Measurements from ENCODE around the gene SIRPA.

SIRPA gene

GRCh38 chr20:1862663-1863053 lies 32.5 kb upstream of the SIRPA start:
- Histone ChIP-seq H3K9ac (ENCODE audit: insufficient read length) (no peak overlapping the region), H3K36me3 (ENCODE audit: insufficient read depth, low read length) (no peaks in the 10 kb centered on the region), H3K27ac (no peak overlapping the region), H3K4me3 (no peak overlapping the region), H3K9me3 (ENCODE audit: low read depth, low read length) (no peaks in the 10 kb centered on the region)
- no peak for DNase-seq (ENCODE audit: low read depth, low spot score)
- TF ChIP-seq EZH2 (IDR thresholded peaks at IDR 0.05) (no peak), POLR2AphosphoS5 (IDR thresholded peaks at IDR 0.05; ENCODE audit: borderline replicate concordance, low read depth, low read length) (no peak), FOXP2 (optimal IDR thresholded peaks at IDR 0.05; ENCODE audit: control extremely low read depth, extremely low read length, insufficient read depth) (no peak)

- no peak for DNase-seq (ENCODE audit: low read depth, low spot score)
- H3K27ac ChIP-seq, result no peak overlapping the region
- no peak overlapping the region for H3K9ac ChIP-seq (ENCODE audit: insufficient read length)
- TF ChIP-seq POLR2AphosphoS5 (IDR thresholded peaks at IDR 0.05; ENCODE audit: borderline replicate concordance, low read depth, low read length), result no peak
- no peak for TF ChIP-seq EZH2 (IDR thresholded peaks at IDR 0.05)
- no peak for TF ChIP-seq FOXP2 (optimal IDR thresholded peaks at IDR 0.05; ENCODE audit: control extremely low read depth, extremely low read length, insufficient read depth)
- no peaks in the 10 kb centered on the region for H3K9me3 ChIP-seq (ENCODE audit: low read depth, low read length)
- no peak overlapping the region for H3K4me3 ChIP-seq
- no peaks in the 10 kb centered on the region for H3K36me3 ChIP-seq (ENCODE audit: insufficient read depth, low read length)
Measured at GRCh38 chr20:1863296-1863695, 31.9 kb upstream of the SIRPA start.

- Histone ChIP-seq H3K9me3 (ENCODE audit: low read depth, low read length) (no peaks in the 10 kb centered on the region), H3K4me3 (no peak overlapping the region), H3K27ac (no peak overlapping the region), H3K9ac (ENCODE audit: insufficient read length) (no peak overlapping the region), H3K36me3 (ENCODE audit: insufficient read depth, low read length) (no peaks in the 10 kb centered on the region)
- no peak for DNase-seq (ENCODE audit: low read depth, low spot score)
- TF ChIP-seq POLR2AphosphoS5 (IDR thresholded peaks at IDR 0.05; ENCODE audit: borderline replicate concordance, low read depth, low read length) (no peak), FOXP2 (optimal IDR thresholded peaks at IDR 0.05; ENCODE audit: control extremely low read depth, extremely low read length, insufficient read depth) (no peak)
Measured at GRCh38 chr20:1866834-1867233, 28.4 kb upstream of the SIRPA start.

- TF ChIP-seq EZH2 (IDR thresholded peaks at IDR 0.05) (no peak), POLR2AphosphoS5 (IDR thresholded peaks at IDR 0.05; ENCODE audit: borderline replicate concordance, low read depth, low read length) (no peak)
- H3K27ac ChIP-seq, result no peak overlapping the region
Measured at GRCh38 chr20:1867495-1868260, 27.5 kb upstream of the SIRPA start.

GRCh38 chr20:1868856-1869255 lies 26.4 kb upstream of the SIRPA start:
- no peak for DNase-seq (ENCODE audit: low read depth, low spot score)
- H3K27ac ChIP-seq, result no peak overlapping the region
- no peaks in the 10 kb centered on the region for H3K36me3 ChIP-seq (ENCODE audit: insufficient read depth, low read length)
- H3K4me3 ChIP-seq, result no peak overlapping the region
- no peak overlapping the region for H3K9ac ChIP-seq (ENCODE audit: insufficient read length)
- TF ChIP-seq POLR2AphosphoS5 (IDR thresholded peaks at IDR 0.05; ENCODE audit: borderline replicate concordance, low read depth, low read length) (no peak), FOXP2 (optimal IDR thresholded peaks at IDR 0.05; ENCODE audit: control extremely low read depth, extremely low read length, insufficient read depth) (no peak), EZH2 (IDR thresholded peaks at IDR 0.05) (no peak)
- no peaks in the 10 kb centered on the region for H3K9me3 ChIP-seq (ENCODE audit: low read depth, low read length)

More at GRCh38 chr20:1867495-1868260, 27.5 kb upstream of the SIRPA start:
- Histone ChIP-seq H3K9ac (ENCODE audit: insufficient read length) (no peak overlapping the region), H3K9me3 (ENCODE audit: low read depth, low read length) (no peaks in the 10 kb centered on the region), H3K36me3 (ENCODE audit: insufficient read depth, low read length) (no peaks in the 10 kb centered on the region), H3K4me3 (no peak overlapping the region)
- DNase-seq (ENCODE audit: low read depth, low spot score), result no peak

GRCh38 chr20:1870323-1870722 lies 24.9 kb upstream of the SIRPA start:
- no peak overlapping the region for H3K27ac ChIP-seq
- H3K9me3 ChIP-seq (ENCODE audit: low read depth, low read length), result no peaks in the 10 kb centered on the region
- no peaks in the 10 kb centered on the region for H3K36me3 ChIP-seq (ENCODE audit: insufficient read depth, low read length)
- TF ChIP-seq POLR2AphosphoS5 (IDR thresholded peaks at IDR 0.05; ENCODE audit: borderline replicate concordance, low read depth, low read length) (no peak), EZH2 (IDR thresholded peaks at IDR 0.05) (no peak), FOXP2 (optimal IDR thresholded peaks at IDR 0.05; ENCODE audit: control extremely low read depth, extremely low read length, insufficient read depth) (no peak)
- no peak for DNase-seq (ENCODE audit: low read depth, low spot score)
- no peak overlapping the region for H3K4me3 ChIP-seq
- no peak overlapping the region for H3K9ac ChIP-seq (ENCODE audit: insufficient read length)

- DNase-seq (ENCODE audit: low read depth, low spot score), result no peak
- Histone ChIP-seq H3K4me3 (no peak overlapping the region), H3K9me3 (ENCODE audit: low read depth, low read length) (no peaks in the 10 kb centered on the region), H3K9ac (ENCODE audit: insufficient read length) (no peak overlapping the region), H3K27ac (no peak overlapping the region), H3K36me3 (ENCODE audit: insufficient read depth, low read length) (no peaks in the 10 kb centered on the region)
- TF ChIP-seq EZH2 (IDR thresholded peaks at IDR 0.05), result no peak
- TF ChIP-seq FOXP2 (optimal IDR thresholded peaks at IDR 0.05; ENCODE audit: control extremely low read depth, extremely low read length, insufficient read depth), result no peak
Measured at GRCh38 chr20:1870792-1871550, 24.2 kb upstream of the SIRPA start.

- no peaks in the 10 kb centered on the region for H3K9me3 ChIP-seq (ENCODE audit: low read depth, low read length)
- no peak overlapping the region for H3K27ac ChIP-seq
- no peak for TF ChIP-seq FOXP2 (optimal IDR thresholded peaks at IDR 0.05; ENCODE audit: control extremely low read depth, extremely low read length, insufficient read depth)
- TF ChIP-seq EZH2 (IDR thresholded peaks at IDR 0.05), result no peak
- no peak for TF ChIP-seq POLR2AphosphoS5 (IDR thresholded peaks at IDR 0.05; ENCODE audit: borderline replicate concordance, low read depth, low read length)
- no peak for DNase-seq (ENCODE audit: low read depth, low spot score)
- no peaks in the 10 kb centered on the region for H3K36me3 ChIP-seq (ENCODE audit: insufficient read depth, low read length)
- no peak overlapping the region for H3K9ac ChIP-seq (ENCODE audit: insufficient read length)
- no peak overlapping the region for H3K4me3 ChIP-seq
Measured at GRCh38 chr20:1871807-1872458, 23.3 kb upstream of the SIRPA start.
